ENCODE measurements around the gene IGF2BP1. TPM values are rescaled to one million over a fixed set of nuclear protein-coding genes. Genes with fewer than 3 reads are reported as not detected.

The IGF2BP1 gene
- total RNA-seq, 2 donors from 2014 or later: not detected

GRCh38 chr17:48981927-48982539 is 15.2 kb upstream of the IGF2BP1 start:
- DNase-seq (ENCODE audit: low spot score): peak; percentile 16
- H3K4me1 ChIP-seq: no peaks in the 10 kb centered on the region
- no peaks in the 10 kb centered on the region for H3K36me3 ChIP-seq
- H3K9me3 ChIP-seq: peaks cover 0 to 14% of the 10 kb centered on the region in 2 donors
- no peak overlapping the region for H3K27ac ChIP-seq
- no peak for TF ChIP-seq CTCF (IDR thresholded peaks at IDR 0.05)
- no peak overlapping the region for H3K4me3 ChIP-seq
- H3K27me3 ChIP-seq: no peaks in the 10 kb centered on the region

- peaks cover 0 to 12% of the 10 kb centered on the region in 2 donors for H3K9me3 ChIP-seq
- peak; percentile 9 for DNase-seq (ENCODE audit: low spot score)
- H3K4me3 ChIP-seq: no peak overlapping the region
- no peak overlapping the region for H3K27ac ChIP-seq
- peaks cover 0 to 5% of the 10 kb centered on the region in 2 donors for H3K27me3 ChIP-seq
- H3K36me3 ChIP-seq: no peaks in the 10 kb centered on the region
- no peak for TF ChIP-seq CTCF (IDR thresholded peaks at IDR 0.05)
- H3K4me1 ChIP-seq: no peaks in the 10 kb centered on the region
Measured at GRCh38 chr17:48985436-48986245, 11.5 kb upstream of the IGF2BP1 start.

GRCh38 chr17:48989100-48989499 is 8.1 kb upstream of the IGF2BP1 start:
- no peaks in the 10 kb centered on the region for H3K36me3 ChIP-seq
- no peak for TF ChIP-seq CTCF (IDR thresholded peaks at IDR 0.05)
- no peak overlapping the region for H3K4me3 ChIP-seq
- H3K27ac ChIP-seq: no peak overlapping the region
- H3K4me1 ChIP-seq: no peaks in the 10 kb centered on the region
- peak; percentile 11 for DNase-seq (ENCODE audit: low spot score)
- H3K27me3 ChIP-seq: peaks cover 18 to 31% of the 10 kb centered on the region in 2 donors
- peaks cover 0 to 7% of the 10 kb centered on the region in 2 donors for H3K9me3 ChIP-seq

- DNase-seq (ENCODE audit: low spot score): no peak
- Histone ChIP-seq H3K9me3 (peaks cover 0 to 7% of the 10 kb centered on the region in 2 donors), H3K27ac (no peak overlapping the region), H3K4me3 (no peak overlapping the region), H3K4me1 (peaks cover 0 to 8% of the 10 kb centered on the region in 2 donors), H3K27me3 (peaks cover 35 to 49% of the 10 kb centered on the region in 2 donors), H3K36me3 (no peaks in the 10 kb centered on the region)
- no peak for TF ChIP-seq CTCF (IDR thresholded peaks at IDR 0.05)
Measured at GRCh38 chr17:48990882-48991357, 6.3 kb upstream of the IGF2BP1 start.

- DNase-seq (ENCODE audit: low spot score): no peak
- no peak overlapping the region for H3K27ac ChIP-seq
- H3K4me3 ChIP-seq: no peak overlapping the region
- H3K4me1 ChIP-seq: peaks cover 0 to 23% of the 10 kb centered on the region in 2 donors
- peaks cover 51 to 64% of the 10 kb centered on the region in 2 donors for H3K27me3 ChIP-seq
- peaks cover 0 to 7% of the 10 kb centered on the region in 2 donors for H3K9me3 ChIP-seq
- H3K36me3 ChIP-seq: no peaks in the 10 kb centered on the region
- no peak for TF ChIP-seq CTCF (IDR thresholded peaks at IDR 0.05)
Measured at GRCh38 chr17:48992444-48992843, 4.7 kb upstream of the IGF2BP1 start.
